KBM-7 (cell line): Measurements from ENCODE around the gene ARPIN.
A peak's percentile ranks its signal among the peaks of the same experiment; 100 is the strongest.
"Not testable (repeated sequence)": the region's sequence is repeated elsewhere in the genome, so short reads cannot be mapped to it uniquely, and the experiment has no call there.

Experiments used
- DNase-seq: peaks from one replicate; pipeline ENCODE4 v3.0.0-alpha.2; 2015
- in situ Hi-C: fragments of 300-500 bp; cut with MboI; formaldehyde crosslinking; loops from 2 replicates; pipeline ENCODE4 v1.14.3; 2020; ENCODE audit warnings: low sequenced_read_pairs, low pct_unique_long_range_greater_than_20kb, mixed read lengths

The ARPIN gene

DNA sequence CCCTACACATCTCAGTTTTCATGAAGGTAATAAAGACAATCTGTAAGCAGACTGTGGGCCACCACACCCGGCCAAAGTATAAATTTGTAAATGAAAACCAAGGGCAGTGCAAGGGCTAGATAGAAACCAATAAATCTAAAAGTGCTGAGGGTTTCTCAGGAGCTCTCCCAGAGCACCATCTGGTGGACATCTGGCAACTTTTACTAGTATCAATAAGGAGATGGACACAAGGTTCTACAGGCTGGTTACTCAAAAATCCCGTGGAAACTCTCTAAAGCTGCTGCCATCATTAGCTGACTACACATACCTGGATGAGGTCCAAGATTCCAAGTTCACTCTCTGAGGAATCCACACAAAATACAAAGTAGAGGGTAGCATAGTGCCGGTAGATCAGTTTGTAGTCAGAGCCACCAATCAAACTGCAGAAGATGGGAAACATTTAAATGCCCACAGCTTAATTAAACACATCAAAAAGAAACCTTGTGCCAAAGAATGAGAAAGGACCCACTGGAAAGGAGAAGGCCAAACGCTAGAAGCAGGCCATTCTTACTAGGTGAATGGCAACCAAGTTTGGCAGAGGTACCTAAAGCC is 24.4 kb downstream of the ARPIN start:
- in situ Hi-C loops = loop anchor here (25.0 kb wide), 1 partner anchor 126 kb away; the partner anchor contains the start of gene MESP1
- DNase-seq = peak; percentile 55

DNA sequence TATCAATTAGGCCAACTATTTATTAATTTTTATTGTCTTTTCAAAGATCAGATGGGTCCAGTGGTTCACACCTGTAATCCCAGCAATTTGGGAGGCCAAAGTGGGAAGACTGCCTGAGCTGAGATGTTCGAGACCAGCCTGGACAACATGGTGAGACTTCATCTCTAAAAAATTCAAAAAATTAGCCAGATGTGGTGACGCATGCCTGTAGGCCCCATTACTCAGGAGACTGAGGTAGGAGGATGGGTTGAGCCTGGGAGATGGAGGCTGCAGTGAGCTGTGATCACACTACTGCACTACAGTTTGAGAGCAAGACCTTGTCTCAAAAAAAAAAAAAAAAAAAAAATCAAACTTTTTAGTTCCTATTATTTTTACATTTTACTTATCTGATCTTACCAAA is 27.1 kb downstream of the ARPIN start:
- in situ Hi-C loops = loop anchor here (25.0 kb wide), 1 partner anchor 123 kb away; the partner anchor contains the start of gene MESP1
- no peak for DNase-seq

DNA sequence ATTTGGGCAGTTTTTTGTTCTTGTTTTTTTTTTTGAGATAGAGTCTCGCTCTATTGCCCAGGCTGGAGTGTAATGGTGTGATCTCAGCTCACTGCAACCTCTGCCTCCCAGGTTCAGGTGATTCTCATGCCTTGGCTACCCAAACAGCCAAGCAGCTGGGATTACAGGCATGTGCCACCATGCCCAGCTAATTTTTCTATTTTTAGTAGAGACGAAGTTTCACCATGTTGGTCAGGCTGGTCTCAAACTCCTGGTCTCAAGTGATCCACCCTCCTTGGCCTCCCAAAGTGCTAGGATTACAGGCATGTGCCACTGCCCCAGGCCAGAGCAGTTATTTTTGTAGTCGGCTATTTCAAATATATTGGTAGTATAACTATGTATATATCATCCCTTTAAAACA is 27.6 kb downstream of the ARPIN start:
- DNase-seq = not testable (repeated sequence)
- in situ Hi-C loops = loop anchor here (25.0 kb wide), 1 partner anchor 123 kb away; the partner anchor contains the start of gene MESP1

DNA sequence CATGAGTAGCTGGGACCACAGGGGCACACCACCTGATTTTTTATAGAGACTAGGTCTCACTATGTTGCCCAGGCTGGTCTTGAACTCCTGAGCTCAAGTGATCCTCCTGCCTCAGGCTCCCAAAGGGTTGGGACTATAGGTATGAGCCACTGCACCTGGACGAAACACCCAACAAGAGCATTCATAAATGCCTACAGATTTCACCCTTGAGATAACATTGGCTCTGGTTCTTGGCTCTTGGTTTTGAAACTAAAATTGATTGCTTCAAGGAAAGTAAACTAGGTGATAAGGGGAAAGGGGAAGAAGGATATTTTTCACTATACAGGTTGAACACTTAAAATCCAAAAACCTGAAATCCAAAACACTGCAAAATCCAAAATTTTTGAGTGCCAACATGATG is 29.2 kb downstream of the ARPIN start:
- no peak for DNase-seq
- in situ Hi-C loops = loop anchor here (25.0 kb wide), 1 partner anchor 121 kb away; the partner anchor contains the start of gene MESP1

DNA sequence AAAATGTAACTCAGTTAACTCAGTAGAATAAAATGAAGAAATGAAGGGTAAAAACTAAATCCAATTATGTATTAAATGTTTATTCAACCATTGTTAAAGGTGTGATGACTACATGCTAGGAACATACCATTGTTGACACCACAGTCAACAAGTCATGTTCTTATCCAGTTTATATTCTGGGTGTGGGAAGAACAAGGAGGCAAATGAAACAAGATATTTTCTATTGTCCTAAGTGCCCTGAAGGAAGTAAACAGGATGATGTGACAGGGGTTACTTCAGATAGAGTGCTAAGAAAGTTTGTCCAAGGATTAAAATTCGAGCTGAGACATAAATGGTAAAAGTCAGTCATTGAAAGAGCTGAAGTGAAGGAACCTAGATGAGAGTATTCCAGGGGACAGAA is 32.0 kb downstream of the ARPIN start:
- in situ Hi-C loops = loop anchor here (25.0 kb wide), 1 partner anchor 118 kb away; the partner anchor contains the start of gene MESP1
- DNase-seq = no peak

DNA sequence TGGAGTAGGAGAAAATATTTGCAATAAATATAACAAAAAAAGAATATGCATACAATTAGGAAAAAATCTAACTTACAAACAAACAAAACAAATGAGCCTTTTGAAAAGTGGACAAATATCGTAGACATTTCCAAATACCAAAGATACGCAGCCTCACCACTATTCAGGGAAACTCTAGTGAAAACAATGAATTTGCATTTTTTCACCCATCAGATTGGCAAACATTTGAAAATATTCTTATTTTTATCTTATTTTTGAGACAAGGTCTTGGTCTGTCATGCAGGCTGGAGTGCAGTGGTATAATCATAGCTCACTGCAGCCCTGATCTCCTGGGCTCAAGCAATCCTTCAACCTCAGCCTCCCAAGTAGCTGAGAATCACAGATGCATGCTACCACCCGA is 34.4 kb downstream of the ARPIN start:
- DNase-seq = no peak
- in situ Hi-C loops = loop anchor here (25.0 kb wide), 1 partner anchor 116 kb away; the partner anchor contains the start of gene MESP1

DNA sequence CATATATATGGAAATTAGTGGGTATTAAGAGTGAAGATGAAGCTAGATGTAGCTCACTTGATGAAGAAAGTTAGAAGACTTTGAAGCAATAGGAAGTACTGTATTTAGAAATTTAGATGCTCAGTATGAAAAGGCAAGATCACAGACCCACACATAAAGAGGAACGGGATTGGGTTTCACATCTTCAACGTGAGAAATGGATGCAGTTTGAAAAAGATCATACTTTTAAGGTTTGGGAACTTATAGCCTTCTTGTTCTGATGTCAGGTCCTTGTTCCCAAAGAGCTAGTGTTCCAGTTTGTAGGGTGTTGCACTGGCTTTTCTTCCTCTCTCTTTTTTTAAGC is 35.7 kb downstream of the ARPIN start:
- no peak for DNase-seq
- in situ Hi-C loops = loop anchor here (25.0 kb wide), 1 partner anchor 115 kb away; the partner anchor contains the start of gene MESP1

DNA sequence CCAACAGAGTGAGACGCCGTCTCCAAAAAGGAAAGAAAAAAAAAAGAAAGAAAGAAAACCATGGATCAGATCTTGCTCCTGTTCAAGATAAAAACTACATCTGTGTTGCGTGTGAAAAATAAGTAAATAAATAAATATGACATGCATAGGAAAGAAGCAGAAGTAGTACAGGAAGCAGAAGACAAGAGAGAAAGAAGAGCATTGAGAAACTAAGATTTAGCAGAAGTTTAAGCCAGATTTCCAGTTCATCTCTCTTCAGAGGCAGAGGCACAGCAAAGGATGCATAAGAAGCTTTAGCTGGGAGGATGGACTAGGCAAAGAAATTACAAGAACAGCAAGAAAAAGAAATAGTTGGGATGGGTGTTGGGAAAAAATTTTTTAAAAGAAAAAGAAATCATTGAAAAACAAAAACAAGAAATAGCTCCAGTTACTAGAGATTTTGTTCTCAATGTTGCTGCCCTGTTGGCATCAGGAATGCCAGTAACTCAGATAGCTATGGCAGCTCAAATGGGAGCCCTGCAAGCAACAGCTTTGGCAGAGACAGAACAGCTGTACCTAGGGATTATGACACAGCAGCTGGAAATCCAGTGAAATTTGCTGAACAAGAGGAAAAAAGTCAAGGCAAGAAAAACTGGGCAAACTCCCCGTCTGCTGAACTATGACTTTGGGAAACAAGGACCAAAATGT is 36.2 kb downstream of the ARPIN start:
- in situ Hi-C loops = loop anchor here (25.0 kb wide), 1 partner anchor 114 kb away; the partner anchor contains the start of gene MESP1
- DNase-seq = no peak

DNA sequence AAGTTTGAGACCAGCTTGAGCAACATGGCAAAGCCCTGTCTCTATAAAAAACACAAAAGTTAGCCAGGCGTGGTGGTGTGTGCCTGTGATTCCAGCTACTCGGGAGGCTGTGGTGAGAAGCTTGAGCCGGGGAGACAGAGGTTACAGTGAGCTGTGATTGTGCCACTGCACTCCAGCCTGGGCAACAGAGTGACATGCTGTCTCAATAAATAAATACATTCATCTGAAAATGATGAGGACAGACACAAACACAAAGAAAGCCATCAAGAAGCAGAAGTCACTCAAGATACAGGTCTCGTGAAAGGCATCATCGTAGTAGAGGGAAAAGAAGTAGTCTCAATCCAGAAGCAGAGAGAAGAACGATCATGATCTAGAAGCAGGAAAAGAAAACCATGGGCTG is 37.0 kb downstream of the ARPIN start:
- in situ Hi-C loops = loop anchor here (25.0 kb wide), 1 partner anchor 113 kb away; the partner anchor contains the start of gene MESP1
- no peak for DNase-seq

DNA sequence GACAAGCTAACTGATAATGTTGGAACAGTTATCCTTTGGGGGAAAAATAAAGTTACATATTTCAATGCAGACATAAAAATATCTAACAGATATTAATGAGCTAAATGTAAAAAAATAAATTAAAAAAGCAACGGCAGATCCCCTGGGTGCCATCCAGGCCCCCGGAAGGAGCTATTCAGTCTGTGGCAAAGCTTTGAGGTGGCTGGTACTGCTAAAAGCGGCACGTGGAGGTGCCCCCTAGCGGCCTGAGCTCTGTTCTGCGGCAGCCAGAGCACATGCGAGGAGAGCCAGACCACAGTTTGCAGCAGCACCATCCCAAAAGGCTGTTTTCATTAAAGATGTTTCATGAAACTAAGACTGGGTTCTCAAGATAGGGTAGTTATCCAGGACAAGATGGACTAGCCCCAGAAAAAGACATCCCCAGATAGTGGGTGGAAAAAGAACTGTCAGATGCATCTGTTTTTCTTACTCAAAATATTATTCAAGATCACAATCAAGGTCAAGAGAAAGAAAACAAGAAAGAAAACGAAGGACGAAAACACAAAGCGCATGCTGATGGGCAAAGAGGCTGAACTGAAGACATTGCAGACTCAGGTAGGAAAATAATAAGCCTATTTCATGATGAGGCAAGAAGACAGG is 37.7 kb downstream of the ARPIN start:
- peak; percentile 82 for DNase-seq
- in situ Hi-C loops = loop anchor here (25.0 kb wide), 1 partner anchor 113 kb away; the partner anchor contains the start of gene MESP1

DNA sequence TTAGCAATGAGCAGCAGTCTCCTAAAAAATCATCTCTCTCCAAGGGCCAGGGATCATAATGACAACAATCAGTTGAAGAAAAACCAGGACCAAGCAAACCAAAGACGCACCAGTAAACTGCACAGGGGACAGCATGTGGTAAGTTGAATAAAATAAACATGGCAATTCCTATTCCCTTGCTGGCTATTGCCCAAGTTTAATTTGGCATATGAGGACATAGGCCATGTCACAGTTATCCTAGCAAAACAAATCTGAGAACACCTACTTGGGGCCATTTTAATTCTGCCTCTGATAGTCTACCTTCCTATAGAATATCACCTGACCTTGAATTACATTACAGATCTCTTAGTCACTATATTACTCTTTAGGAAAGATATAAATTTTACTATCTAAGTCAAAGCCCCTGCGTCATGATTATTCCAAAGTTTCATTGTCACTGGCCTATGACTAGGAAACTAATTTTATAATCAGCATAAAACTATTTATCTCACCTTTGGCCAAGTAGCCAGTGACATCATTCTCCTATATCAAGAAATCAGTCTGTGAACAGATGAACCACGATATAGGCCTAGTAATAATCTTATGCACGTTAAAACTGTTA is 42.0 kb downstream of the ARPIN start:
- DNase-seq = no peak
- in situ Hi-C loops = no loop called here

DNA sequence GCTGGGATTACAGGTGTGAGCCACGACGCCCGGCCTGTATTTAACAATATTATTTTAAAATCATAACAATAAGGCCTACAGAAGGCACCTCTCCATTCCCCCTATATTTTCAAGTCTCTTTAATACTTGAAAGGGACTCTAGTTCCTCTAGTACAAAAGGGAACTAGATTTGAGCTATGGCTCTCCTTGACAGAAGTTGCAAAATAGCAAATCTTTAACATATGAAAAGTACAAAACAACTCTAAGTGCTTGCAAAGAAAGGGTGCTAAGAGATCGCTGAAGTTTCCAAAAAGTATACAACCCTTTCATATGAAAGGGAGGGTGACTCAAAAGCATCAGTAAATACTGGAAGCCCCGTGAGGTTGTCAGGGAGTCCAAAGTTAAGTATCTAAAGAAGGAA is 42.7 kb downstream of the ARPIN start:
- in situ Hi-C loops = no loop called here
- no peak for DNase-seq

DNA sequence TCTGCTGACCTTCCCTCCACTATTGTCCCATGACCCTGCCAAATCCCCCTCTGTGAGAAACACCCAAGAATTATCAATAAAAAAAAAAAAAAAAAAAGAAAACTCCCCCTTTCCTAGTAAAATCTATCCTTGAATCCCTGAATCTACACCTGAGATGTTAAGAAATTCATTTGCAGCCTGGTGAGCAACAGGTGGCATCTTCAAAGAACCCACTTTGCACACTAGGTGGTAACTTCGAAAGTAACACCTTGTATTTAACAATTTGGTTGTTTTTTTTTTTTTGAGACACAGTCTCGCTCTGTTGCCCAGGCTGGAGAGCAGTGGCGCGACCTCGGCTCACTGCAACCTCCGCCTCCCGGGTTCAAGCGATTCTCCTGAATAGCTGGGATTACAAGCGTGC is 43.3 kb downstream of the ARPIN start:
- in situ Hi-C loops = not testable (repeated sequence)

DNA sequence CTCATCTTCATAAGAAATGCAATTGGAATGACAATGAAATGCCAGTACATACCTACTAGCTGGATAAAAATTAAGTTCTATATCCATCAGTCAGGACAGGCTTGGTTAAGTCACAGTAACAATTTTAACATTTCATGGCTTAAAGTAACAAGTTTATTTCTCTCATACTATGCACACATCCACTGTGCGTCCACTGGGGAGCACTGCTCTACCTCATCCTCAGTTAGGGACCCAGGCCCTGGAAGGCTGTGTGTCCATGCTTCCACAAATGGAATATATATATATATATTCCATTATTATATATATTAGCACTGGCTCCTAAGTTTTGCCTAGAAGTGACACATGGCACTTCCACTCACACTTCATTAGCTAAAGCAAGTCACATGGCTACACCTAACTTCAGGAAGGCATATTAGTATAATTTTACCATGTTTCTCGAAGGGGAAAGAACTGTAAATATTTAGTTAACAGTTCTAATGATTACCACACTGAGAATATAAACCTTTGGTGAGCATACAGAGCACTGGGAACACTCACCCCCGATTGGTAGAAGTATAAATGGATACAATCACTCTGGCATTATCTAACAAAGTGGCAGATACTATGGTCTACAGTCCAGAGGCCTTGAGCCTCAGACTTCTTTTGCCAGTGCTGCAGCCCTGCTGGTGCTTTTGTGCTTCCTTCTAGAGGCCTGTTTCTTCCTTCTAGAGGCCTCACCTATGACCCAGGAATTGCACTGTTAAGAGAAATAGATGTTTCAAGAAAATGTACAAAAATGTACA is 47.6 kb downstream of the ARPIN start:
- in situ Hi-C loops = no loop called here

More for the DNA sequence above, 43.3 kb downstream of the ARPIN start:
- not testable (repeated sequence) for DNase-seq

DNA sequence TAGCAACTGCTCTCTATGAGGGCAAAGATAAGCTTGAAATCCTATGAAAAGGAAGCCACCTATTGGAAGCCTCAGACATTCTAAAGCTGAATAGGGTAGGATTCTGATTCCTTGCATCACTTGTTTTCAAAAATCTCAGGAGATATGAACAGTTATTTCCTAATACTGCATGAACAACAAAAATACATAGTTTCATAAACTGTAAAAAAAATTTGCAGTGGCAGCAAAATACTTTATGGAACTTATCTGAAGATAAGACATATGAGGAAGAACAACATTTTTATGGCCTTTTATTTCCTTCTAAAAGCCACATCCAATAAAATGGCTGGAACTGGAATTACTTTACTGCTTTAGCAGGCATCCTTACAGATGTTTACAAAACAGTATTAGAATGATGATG is 48.8 kb downstream of the ARPIN start:
- in situ Hi-C loops = no loop called here
- no peak for DNase-seq

More for the DNA sequence above, 47.6 kb downstream of the ARPIN start:
- no peak for DNase-seq

DNA sequence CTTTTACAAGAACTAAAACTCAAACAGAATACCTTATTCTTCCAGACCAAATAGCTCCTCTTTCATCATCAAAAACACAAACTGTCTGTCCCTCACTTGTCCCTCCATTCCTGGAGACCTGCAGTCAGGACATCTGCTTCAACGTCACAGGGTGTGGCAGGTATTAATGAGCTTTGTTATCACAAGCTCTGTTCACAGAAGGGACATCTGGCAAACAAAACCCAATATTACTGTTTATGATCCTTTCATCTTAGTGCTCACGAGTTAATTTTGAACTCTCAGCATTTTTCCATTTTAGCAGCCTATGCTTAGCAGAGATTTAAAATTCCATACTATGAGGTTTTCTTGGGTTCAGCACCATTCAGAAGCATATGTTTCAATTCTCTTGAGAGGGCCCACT is 51.9 kb downstream of the ARPIN start:
- DNase-seq = no peak
- in situ Hi-C loops = no loop called here

DNA sequence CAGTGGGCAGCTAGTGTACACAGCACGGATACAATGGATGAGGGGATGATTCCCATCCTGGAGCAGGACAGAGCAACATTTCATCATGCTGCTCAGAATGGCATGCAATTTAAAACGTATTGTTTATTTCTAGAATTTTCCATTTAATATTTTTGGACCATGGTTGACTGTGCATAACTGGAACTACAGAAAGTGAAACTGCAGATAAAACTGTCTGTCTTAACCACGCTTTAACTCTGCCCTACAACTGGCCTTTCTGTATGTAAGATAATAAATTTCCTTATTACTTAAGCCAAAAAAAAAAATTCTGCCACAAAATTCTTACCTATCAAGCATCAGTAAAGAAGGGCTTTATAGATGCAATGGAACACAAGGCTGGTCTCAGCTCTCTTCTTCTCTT is 52.3 kb downstream of the ARPIN start:
- DNase-seq = no peak
- in situ Hi-C loops = no loop called here

DNA sequence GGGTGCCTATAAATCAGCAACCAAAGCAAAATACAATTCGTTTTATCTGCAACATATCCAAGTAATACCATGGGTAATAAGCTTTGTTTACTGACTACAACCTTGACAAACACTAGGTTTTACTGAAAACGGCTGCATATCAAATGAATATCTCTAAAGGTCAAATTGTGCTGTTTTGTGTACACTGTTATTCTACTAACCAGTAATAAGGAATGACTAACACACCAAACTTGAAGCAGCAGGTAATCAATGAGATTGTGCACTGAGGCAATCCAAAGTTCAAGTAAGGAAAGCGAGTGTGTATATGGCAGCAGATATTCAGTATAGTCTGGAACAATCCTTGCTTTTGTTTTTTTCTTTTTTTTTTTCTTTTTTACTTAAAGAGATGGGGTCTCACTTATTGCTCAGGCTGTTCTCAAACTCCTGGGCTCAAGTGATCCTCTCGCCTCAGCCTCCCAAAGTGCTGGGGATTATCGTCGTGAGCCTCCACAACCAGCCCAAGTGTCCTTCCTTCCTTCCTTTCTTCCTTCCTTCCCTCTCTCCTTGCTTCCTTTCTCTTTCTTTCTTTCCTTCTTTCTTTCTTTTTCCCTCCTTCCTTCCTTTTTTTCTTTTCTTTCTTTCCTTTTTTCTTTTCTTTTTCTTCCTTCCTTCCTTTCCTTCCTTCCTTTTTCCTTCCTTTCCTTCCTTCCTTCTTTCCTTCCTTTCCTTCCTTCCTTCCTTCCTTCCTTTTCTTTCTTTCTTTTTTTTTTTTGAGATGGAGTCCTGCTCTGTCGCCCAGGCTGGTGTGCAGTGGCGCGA is 53.9 kb downstream of the ARPIN start:
- in situ Hi-C loops = no loop called here
- no peak for DNase-seq
